Stimulated activated naive B cell treated with anti-CD40 and anti-IgM and Interleukin-4, amounts not matched to agents 10 μg/mL and 1 μg/mL and 100 μg/mL, for 72 hours (primary cell): ENCODE measurements around the gene PLD6.

Source experiments
- ATAC-seq, 2 donors: fragments of 150-1000 bp; cut with Tn5 transposase; replicated peaks; 2 replicates each; pipeline ENCODE4 v1.10.0; 2021; ENCODE audit warnings: moderate library complexity in 1 of 2
- DNase-seq: peaks from one replicate; pipeline ENCODE4 v3.0.0; 2021
- H3K27ac Mint-ChIP-seq: one replicate; pipeline ENCODE4 v1.8.0; 2022; ENCODE audit warnings: mild to moderate bottlenecking, mixed read lengths
- H3K27me3 Mint-ChIP-seq, 2 donors: one replicate each; pipeline ENCODE4 v1.8.0; 2022; ENCODE audit warnings: mixed read lengths in 2 of 2
- H3K36me3 Mint-ChIP-seq, 2 donors: one replicate each; pipeline ENCODE4 v1.8.0; 2022; ENCODE audit warnings: mixed read lengths in 2 of 2, mild to moderate bottlenecking in 1 of 2
- H3K4me1 Mint-ChIP-seq, 2 donors: one replicate each; pipeline ENCODE4 v1.8.0; 2022; ENCODE audit warnings: mixed read lengths in 2 of 2, mild to moderate bottlenecking in 1 of 2
- H3K4me3 Mint-ChIP-seq, 2 donors: one replicate each; pipeline ENCODE4 v1.8.0; 2022; ENCODE audit warnings: mild to moderate bottlenecking in 2 of 2, mixed read lengths in 2 of 2, moderate library complexity in 1 of 2
- H3K9me3 Mint-ChIP-seq, 2 donors: one replicate each; pipeline ENCODE4 v1.8.0; 2022; ENCODE audit warnings: mixed read lengths in 2 of 2, mild to moderate bottlenecking in 1 of 2

Gene PLD6

GRCh38 chr17:17155568-17155967, 50.6 kb downstream of the PLD6 start:
- Mint-ChIP-seq H3K36me3 (peaks cover 51 to 62% of the 10 kb centered on the region in 2 donors), H3K27me3 (no peaks in the 10 kb centered on the region), H3K4me1 (no peaks in the 10 kb centered on the region), H3K27ac (peak overlapping the region; percentile 51), H3K9me3 (no peaks in the 10 kb centered on the region), H3K4me3 (no peak overlapping the region)
- ATAC-seq: no peak
- DNase-seq: no peak

DNA sequence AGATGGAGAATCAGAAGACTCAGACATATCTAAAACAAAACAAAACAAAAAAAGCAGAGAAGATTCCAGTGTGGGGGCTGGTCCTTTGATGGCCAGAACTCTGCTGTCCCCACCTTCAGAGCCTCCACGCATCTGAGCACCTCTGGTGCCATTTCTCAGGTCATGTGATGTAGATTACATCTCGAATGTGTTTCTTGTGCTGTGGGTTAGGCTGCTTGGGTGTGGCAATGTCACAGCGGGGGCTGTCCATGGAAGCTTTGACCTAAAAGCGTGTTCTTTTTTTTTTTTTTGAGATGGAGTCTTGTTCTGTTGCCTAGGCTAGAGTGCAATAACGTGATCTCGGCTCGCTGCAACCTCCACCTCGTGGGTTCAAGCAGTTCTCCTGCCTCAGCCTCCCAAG, 51.2 kb downstream of the PLD6 start:
- peaks cover 54 to 66% of the 10 kb centered on the region in 2 donors for H3K36me3 Mint-ChIP-seq
- H3K4me3 Mint-ChIP-seq: no peak overlapping the region
- ATAC-seq (no peak), DNase-seq (no peak)
- H3K9me3 Mint-ChIP-seq: no peaks in the 10 kb centered on the region
- H3K27me3 Mint-ChIP-seq: no peaks in the 10 kb centered on the region
- H3K4me1 Mint-ChIP-seq: peaks cover 4 to 5% of the 10 kb centered on the region in 2 donors
- no peak overlapping the region for H3K27ac Mint-ChIP-seq

DNA sequence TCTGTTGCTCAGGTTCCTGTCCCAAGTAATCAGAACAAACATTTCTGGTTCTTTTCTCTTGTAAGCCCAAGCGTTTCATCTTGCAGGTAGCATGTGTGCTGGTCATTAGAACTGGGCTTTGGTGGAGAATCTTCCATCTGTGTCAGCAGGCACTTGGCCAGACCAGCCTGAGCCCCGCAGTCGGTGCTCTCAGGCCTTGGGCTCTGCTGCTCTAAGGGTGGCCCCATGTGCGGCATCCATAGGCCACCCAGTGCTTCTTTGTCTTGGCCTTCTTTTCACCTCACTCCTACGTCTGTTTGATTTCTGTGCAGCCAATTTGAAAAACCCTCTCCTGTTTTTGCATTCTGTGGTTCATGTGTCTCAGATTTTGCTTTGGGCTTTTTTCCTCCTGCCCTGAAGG, 51.6 kb downstream of the PLD6 start:
- no peak for ATAC-seq
- Mint-ChIP-seq H3K27ac (peak overlapping the region; percentile 14), H3K4me3 (no peak overlapping the region), H3K4me1 (peaks cover 6 to 8% of the 10 kb centered on the region in 2 donors), H3K27me3 (no peaks in the 10 kb centered on the region), H3K36me3 (peaks cover 54 to 65% of the 10 kb centered on the region in 2 donors), H3K9me3 (no peaks in the 10 kb centered on the region)
- no peak for DNase-seq

- Mint-ChIP-seq H3K27ac (peak overlapping the region; percentile 6), H3K27me3 (no peaks in the 10 kb centered on the region), H3K9me3 (no peaks in the 10 kb centered on the region), H3K36me3 (peaks cover 47 to 57% of the 10 kb centered on the region in 2 donors), H3K4me1 (peaks cover 6 to 8% of the 10 kb centered on the region in 2 donors), H3K4me3 (no peak overlapping the region)
- DNase-seq: no peak
- no peak for ATAC-seq
Measured at GRCh38 chr17:17153709-17154108, 52.4 kb downstream of the PLD6 start.

DNA sequence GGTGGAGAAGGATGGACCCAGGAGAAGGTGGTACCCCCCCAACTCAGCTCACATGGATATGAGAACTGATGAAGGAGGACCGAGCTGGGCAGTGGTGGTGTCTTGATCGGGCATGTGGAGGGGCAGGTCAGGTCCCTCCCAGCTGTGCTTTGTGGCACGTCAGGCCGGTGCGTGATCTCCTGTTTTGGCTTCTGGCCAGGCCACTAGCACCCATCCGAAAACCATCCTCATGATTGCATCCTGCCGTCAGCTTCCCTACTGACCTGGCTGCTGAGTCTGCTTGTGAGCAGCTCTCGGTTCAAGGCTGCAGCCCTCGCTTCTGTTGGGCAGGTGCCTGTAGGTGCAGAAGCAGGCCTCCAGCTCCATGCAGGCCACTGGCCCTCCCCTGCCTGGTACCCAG, 53.1 kb downstream of the PLD6 start:
- Mint-ChIP-seq H3K4me1 (peaks cover 6 to 8% of the 10 kb centered on the region in 2 donors), H3K27ac (no peak overlapping the region), H3K4me3 (no peak overlapping the region), H3K27me3 (no peaks in the 10 kb centered on the region), H3K36me3 (peaks cover 41 to 56% of the 10 kb centered on the region in 2 donors), H3K9me3 (no peaks in the 10 kb centered on the region)
- DNase-seq: no peak
- ATAC-seq: no peak

DNA sequence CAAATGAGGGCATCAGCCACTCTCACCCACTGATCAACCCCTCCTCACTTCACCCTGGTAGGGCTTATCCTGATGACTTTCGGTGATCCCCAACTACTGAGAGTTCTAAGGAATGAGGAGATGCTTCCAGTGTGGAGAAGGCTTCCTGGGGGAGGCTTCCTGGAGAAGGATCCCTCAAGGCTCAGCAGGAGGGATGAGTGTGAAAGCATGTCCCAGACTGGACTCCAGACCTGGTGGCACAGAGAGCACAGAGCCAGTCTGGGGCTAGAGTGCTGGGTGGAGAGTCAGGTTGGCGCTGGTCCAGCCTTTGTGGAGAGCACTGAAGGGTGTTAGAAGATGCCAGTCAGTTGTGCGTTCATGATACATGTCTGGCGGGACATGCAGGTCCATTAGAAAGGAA, 53.7 kb downstream of the PLD6 start:
- Mint-ChIP-seq H3K9me3 (no peaks in the 10 kb centered on the region), H3K27me3 (no peaks in the 10 kb centered on the region), H3K36me3 (peaks cover 40 to 63% of the 10 kb centered on the region in 2 donors), H3K4me1 (peaks cover 6 to 8% of the 10 kb centered on the region in 2 donors), H3K27ac (peak overlapping the region; percentile 66), H3K4me3 (no peak overlapping the region)
- ATAC-seq (no peak), DNase-seq (no peak)

- Mint-ChIP-seq H3K27ac (peak overlapping the region; percentile 76), H3K4me1 (peaks cover 7 to 8% of the 10 kb centered on the region in 2 donors), H3K36me3 (peaks cover 35 to 60% of the 10 kb centered on the region in 2 donors), H3K9me3 (no peaks in the 10 kb centered on the region), H3K27me3 (no peaks in the 10 kb centered on the region), H3K4me3 (no peak overlapping the region)
- DNase-seq (no peak), ATAC-seq (peak in 1 of 2 donors; percentile 31)
Measured at GRCh38 chr17:17151962-17152361, 54.2 kb downstream of the PLD6 start.

GRCh38 chr17:17151541-17151940, 54.6 kb downstream of the PLD6 start:
- Mint-ChIP-seq H3K27me3 (no peaks in the 10 kb centered on the region), H3K4me1 (peaks cover 8 to 11% of the 10 kb centered on the region in 2 donors), H3K36me3 (peaks cover 34 to 60% of the 10 kb centered on the region in 2 donors), H3K9me3 (no peaks in the 10 kb centered on the region), H3K27ac (peak overlapping the region; percentile 76), H3K4me3 (no peak overlapping the region)
- DNase-seq: no peak
- no peak for ATAC-seq

DNA sequence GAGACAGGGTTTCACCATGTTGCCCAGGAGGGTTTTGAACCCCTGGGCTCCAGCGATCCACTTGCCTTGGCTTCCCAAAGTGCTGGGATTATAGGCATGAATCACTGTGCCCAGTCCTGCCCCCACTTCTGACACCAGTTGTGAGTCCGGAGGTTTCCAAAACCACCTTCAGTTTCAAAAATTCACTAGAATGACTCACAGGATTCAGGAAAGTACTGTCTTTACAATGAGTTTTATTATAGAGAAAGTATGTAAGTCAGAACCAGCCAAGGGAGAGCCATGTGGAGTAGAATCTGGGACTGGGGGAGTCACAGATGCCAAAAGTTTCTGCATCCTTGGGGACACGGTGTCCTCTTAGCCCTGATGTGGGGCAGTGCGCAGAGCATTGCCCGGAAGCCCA, 55.1 kb downstream of the PLD6 start:
- peaks cover 34 to 63% of the 10 kb centered on the region in 2 donors for H3K36me3 Mint-ChIP-seq
- ATAC-seq (no peak), DNase-seq (no peak)
- H3K9me3 Mint-ChIP-seq: no peaks in the 10 kb centered on the region
- H3K27ac Mint-ChIP-seq: no peak overlapping the region
- no peaks in the 10 kb centered on the region for H3K27me3 Mint-ChIP-seq
- H3K4me1 Mint-ChIP-seq: peaks cover 8 to 11% of the 10 kb centered on the region in 2 donors
- H3K4me3 Mint-ChIP-seq: no peak overlapping the region
